ENCODE results near the gene EIPR1. TPM values are rescaled to one million over a fixed set of nuclear protein-coding genes. Genes with fewer than 3 reads are reported as not detected.

EIPR1 gene
- total RNA-seq, 1 experiment from 2014 or later: 27.8 TPM

GRCh38 chr2:3196716-3197115 is 180.9 kb downstream of the EIPR1 start:
- H3K18ac ChIP-seq (ENCODE audit: insufficient read length, low read depth, low read length): no peak overlapping the region
- Mint-ChIP-seq H3K4me3 (no peak overlapping the region), H3K4me1 (peaks cover 33 to 41% of the 10 kb centered on the region in 2 experiments), H3K9me3 (peaks cover 14% of the 10 kb centered on the region in 2 experiments), H3K27ac (no peak overlapping the region; a peak in 1 of 7 replicates), H3K27me3 (ENCODE audit: low read depth) (no peaks in the 10 kb centered on the region), H3K36me3 (ENCODE audit: insufficient read depth in 1 of 3, low read depth in 3 of 3) (peaks cover 21 to 38% (median 33%) of the 10 kb centered on the region in 3 experiments)
- no peak overlapping the region for H3K27ac ChIP-seq (ENCODE audit: insufficient read length, low read depth, low read length)
- no peak overlapping the region for H2BK120ac ChIP-seq (ENCODE audit: low read depth, low read length, poor library complexity, severe bottlenecking)
- no peak overlapping the region for H2BK5ac ChIP-seq (ENCODE audit: insufficient read length, low read length)
- no peak overlapping the region for H2BK12ac ChIP-seq (ENCODE audit: insufficient read length, low read depth, low read length)
- H2AK5ac ChIP-seq (ENCODE audit: insufficient read length, low read length): no peak overlapping the region
- no peaks in the 10 kb centered on the region for H3K79me1 ChIP-seq (ENCODE audit: insufficient read depth, low read depth, low read length, poor library complexity, severe bottlenecking)
- DNase-seq: no peak
- WGBS (ENCODE audit: extremely low coverage, insufficient read length, low lambda C conversion rate): no CpG with 5 or more reads among the region's 16 CpGs
- H3K4ac ChIP-seq (ENCODE audit: low read depth, low read length): no peak overlapping the region
- H3K56ac ChIP-seq (ENCODE audit: insufficient read length, low read depth, low read length): no peak overlapping the region
- no peak overlapping the region for H2BK15ac ChIP-seq (ENCODE audit: low read depth, low read length)
- H3K4me1 ChIP-seq (ENCODE audit: insufficient read depth, low read length): 0 out of 2 replicates have a peak, but pooled peaks cover 3% of the 10 kb centered on the region
- no peak overlapping the region for H3K14ac ChIP-seq (ENCODE audit: insufficient read depth, low read length)
- no peaks in the 10 kb centered on the region for H3K79me2 ChIP-seq (ENCODE audit: insufficient read depth, low read length)
- no peaks in the 10 kb centered on the region for H3K27me3 ChIP-seq (ENCODE audit: insufficient read depth, low read length)
- H4K8ac ChIP-seq (replicated peaks; ENCODE audit: insufficient read length, low read depth, low read length): no peak overlapping the region
- no peak overlapping the region for H3K23ac ChIP-seq (ENCODE audit: insufficient read length, low read depth, low read length)
- no peak overlapping the region for H3K9ac ChIP-seq (ENCODE audit: extremely low read depth, insufficient read length, low read length)
- H4K91ac ChIP-seq (ENCODE audit: insufficient read length, low read depth, low read length): no peak overlapping the region
- H3K4me2 ChIP-seq (ENCODE audit: insufficient read depth, insufficient read length, low read length): no peak overlapping the region
- no peaks in the 10 kb centered on the region for H4K20me1 ChIP-seq (ENCODE audit: control insufficient read depth, insufficient read depth, insufficient read length)
- no peak overlapping the region for H2BK20ac ChIP-seq (ENCODE audit: low read depth, low read length, poor library complexity, severe bottlenecking)
- H2AFZ ChIP-seq (ENCODE audit: low read length): no peak overlapping the region
- no peaks in the 10 kb centered on the region for H3K23me2 ChIP-seq (ENCODE audit: insufficient read length, low read depth, low read length, poor library complexity, severe bottlenecking)
- H3T11ph ChIP-seq (ENCODE audit: low read length): no peak overlapping the region
- TF ChIP-seq CTCF (conservative IDR thresholded peaks at IDR 0.05): no peak
- no peak overlapping the region for H4K5ac ChIP-seq (ENCODE audit: insufficient read length, low read depth, low read length)
- no peaks in the 10 kb centered on the region for H3K9me3 ChIP-seq (ENCODE audit: control insufficient read depth, low read depth, low read length)
